ENCODE measurements around the gene SLC22A8. TPM values are rescaled to one million over a fixed set of nuclear protein-coding genes. Genes with fewer than 3 reads are reported as not detected.
"Not testable (repeated sequence)": the region's sequence is repeated elsewhere in the genome, so short reads cannot be mapped to it uniquely, and the experiment has no call there.

The SLC22A8 gene, protein sequence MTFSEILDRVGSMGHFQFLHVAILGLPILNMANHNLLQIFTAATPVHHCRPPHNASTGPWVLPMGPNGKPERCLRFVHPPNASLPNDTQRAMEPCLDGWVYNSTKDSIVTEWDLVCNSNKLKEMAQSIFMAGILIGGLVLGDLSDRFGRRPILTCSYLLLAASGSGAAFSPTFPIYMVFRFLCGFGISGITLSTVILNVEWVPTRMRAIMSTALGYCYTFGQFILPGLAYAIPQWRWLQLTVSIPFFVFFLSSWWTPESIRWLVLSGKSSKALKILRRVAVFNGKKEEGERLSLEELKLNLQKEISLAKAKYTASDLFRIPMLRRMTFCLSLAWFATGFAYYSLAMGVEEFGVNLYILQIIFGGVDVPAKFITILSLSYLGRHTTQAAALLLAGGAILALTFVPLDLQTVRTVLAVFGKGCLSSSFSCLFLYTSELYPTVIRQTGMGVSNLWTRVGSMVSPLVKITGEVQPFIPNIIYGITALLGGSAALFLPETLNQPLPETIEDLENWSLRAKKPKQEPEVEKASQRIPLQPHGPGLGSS
- total RNA-seq = not detected

DNA sequence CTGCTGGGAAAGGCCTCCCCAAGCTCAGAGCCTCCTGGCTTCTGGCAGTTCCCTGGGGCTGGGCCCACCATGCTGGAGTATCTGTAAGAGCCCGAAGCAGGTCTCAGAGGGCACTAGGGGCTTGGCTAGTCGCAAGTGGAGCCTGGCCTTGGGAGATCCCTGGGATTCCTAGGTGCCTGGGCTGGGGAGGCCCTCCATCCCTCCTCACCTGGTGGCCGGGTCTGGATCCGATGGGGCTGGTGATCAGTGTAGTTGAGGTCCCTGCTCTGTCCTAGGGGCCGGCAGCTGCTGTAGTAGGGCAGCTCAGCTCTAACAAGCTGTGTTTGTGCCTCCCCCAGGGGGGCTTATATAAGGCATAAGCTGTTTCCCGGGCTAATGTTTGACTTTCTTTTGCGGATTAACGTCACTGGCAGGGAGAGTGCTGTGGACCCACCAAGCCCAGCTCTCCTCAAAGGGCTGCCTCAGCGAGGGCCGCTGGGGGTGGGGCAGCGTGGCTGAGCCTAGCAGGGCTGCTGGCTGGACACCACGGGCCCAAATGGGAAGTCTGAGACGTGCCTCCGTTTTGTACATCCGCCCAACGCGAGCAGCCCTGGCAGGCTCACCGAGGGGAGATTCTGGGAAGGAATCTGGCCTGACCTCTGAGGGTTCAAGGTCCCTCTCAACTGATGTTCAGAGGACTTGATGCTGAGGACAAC, at the start of gene SLC22A8:
SLC22A8 (minus strand) TSS at position 321 of the 695 bp plus-strand sequence. CDS start 883 bp downstream, outside the sequence.
- H3K27me3 ChIP-seq = no peaks in the 10 kb centered on the region
- no peak within 1 kb of the TSS for H3K27ac ChIP-seq
- H3K4me1 ChIP-seq = no peaks in the 10 kb centered on the region
- no peak within 1 kb of the TSS for H3K4me3 ChIP-seq
- no peak for DNase-seq
- H3K9me3 ChIP-seq = no peaks in the 10 kb centered on the region
- no peaks in the 10 kb centered on the region for H3K36me3 ChIP-seq
- TF ChIP-seq POLR2A (IDR thresholded peaks at IDR 0.05) = no peak
- TF ChIP-seq, protein P1, sequence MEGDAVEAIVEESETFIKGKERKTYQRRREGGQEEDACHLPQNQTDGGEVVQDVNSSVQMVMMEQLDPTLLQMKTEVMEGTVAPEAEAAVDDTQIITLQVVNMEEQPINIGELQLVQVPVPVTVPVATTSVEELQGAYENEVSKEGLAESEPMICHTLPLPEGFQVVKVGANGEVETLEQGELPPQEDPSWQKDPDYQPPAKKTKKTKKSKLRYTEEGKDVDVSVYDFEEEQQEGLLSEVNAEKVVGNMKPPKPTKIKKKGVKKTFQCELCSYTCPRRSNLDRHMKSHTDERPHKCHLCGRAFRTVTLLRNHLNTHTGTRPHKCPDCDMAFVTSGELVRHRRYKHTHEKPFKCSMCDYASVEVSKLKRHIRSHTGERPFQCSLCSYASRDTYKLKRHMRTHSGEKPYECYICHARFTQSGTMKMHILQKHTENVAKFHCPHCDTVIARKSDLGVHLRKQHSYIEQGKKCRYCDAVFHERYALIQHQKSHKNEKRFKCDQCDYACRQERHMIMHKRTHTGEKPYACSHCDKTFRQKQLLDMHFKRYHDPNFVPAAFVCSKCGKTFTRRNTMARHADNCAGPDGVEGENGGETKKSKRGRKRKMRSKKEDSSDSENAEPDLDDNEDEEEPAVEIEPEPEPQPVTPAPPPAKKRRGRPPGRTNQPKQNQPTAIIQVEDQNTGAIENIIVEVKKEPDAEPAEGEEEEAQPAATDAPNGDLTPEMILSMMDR (IDR thresholded peaks at IDR 0.05) = no peak

DNA sequence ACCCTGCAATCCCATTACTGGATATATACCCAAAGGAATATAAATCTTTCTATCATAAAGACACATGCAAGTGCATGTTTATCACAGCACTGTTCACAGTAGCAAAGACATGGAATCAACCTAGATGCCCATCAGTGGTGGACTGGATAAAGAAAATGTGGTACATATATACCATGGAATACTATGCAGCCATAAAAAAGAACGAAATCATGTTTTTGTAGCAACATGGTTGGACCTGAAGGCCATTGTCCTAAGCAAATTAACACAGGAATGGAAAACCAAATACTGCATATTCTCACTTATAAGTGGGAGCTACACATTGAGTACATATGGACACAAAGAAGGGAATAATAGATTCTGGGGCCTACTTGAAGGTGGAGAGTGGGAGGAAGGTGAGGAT, 30.6 kb upstream of the SLC22A8 start:
- not testable (repeated sequence) for H3K4me3 ChIP-seq, DNase-seq

DNA sequence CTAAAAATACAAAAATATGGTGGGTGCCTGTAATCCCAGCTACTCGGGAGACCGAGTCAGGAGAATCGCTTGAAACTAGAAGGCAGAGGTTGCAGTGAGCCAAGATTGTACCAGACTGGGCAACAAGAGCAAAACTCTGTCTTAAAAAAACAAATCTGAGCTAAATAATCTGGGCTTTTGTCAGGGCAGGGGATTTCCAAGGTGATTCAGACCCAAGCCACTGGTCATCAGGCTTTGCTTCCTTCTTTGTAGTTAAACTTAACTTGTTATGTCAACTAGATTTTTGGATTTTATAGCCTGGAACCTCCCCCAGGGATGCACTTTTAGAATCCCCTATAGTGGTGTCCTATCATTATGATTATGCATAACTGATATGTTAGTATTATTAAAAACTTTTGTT, 27.0 kb upstream of the SLC22A8 start:
- Histone ChIP-seq H3K27ac (no peak overlapping the region), H3K4me3 (no peak overlapping the region), H3K4me1 (no peaks in the 10 kb centered on the region), H3K9me3 (no peaks in the 10 kb centered on the region), H3K36me3 (no peaks in the 10 kb centered on the region), H3K27me3 (no peaks in the 10 kb centered on the region)
- DNase-seq = no peak
- TF ChIP-seq POLR2A (IDR thresholded peaks at IDR 0.05) = no peak
- TF ChIP-seq, protein P1 (IDR thresholded peaks at IDR 0.05) = no peak

More for the DNA sequence above, 30.6 kb upstream of the SLC22A8 start:
- H3K27ac ChIP-seq, H3K4me1 ChIP-seq, H3K9me3 ChIP-seq, H3K36me3 ChIP-seq, H3K27me3 ChIP-seq: not testable (repeated sequence)

DNA sequence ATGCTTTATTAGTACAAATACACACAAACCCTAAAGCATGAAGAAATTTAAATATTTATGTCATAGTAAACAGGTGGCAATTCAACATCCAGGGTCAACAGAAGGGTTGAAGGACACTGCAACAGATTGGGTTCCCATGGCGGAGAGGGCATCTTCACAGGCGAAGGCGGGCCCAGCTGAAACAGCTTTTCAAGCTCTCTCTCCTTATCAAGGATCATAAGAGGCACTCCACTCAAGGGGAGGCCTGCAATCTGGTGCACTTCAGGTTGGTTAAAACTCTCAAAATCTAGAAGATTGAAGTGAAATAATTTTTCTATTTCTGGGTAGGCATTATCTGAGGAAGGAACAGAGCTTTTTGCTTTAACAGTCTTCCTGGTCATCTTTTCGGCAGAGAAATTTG, 16.8 kb upstream of the SLC22A8 start:
- TF ChIP-seq, protein P1 (IDR thresholded peaks at IDR 0.05) = no peak
- TF ChIP-seq POLR2A (IDR thresholded peaks at IDR 0.05) = no peak

DNA sequence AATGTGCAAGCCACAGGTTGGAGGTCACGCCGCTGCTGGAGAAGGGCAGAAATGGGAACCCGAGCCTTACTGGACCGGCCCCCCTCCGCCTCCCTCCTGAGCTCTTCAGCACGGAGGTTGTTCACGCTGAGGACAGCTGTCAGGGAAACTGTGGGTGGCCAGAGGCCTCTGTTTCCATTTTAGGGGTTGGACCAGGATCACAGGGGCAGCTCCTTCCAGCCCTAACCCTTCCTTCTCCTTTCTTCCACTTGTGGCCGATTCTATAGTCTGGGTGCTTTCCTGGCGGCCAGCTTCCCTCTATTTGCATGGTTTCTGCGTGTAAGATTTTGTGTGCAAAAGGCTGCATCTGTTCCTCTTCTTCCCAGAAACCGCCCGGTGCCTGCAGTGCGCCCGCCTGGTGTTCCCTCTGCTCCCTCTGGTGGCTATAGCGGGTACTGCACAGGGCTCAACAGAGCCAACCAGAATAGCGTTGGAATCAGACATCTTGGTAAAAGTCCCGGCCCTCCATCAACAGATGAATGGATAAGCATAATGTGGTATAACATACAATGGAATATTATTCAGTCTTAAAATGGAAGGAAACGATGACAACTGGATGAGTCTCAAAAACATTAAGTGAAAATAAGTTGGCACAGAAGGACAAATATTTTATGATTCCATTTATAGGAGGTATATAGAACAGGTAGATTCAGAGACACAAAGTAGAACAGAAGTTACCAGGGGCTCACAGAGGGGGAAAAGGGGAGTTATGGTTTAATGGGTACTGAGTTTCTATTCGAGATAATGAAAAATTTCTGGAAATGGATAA, 8.4 kb upstream of the SLC22A8 start:
- no peak for TF ChIP-seq POLR2A (IDR thresholded peaks at IDR 0.05)
- TF ChIP-seq, protein P1 (IDR thresholded peaks at IDR 0.05) = peak; percentile 97 to 99 (median 99)
- Histone ChIP-seq H3K27ac (no peak overlapping the region), H3K27me3 (no peaks in the 10 kb centered on the region), H3K4me3 (no peak overlapping the region), H3K36me3 (no peaks in the 10 kb centered on the region), H3K4me1 (peaks cover 0 to 6% (median 0%) of the 10 kb centered on the region in 4 donors), H3K9me3 (no peaks in the 10 kb centered on the region)
- peak; percentile 84 to 94 (median 85) for DNase-seq

More for the DNA sequence above, 16.8 kb upstream of the SLC22A8 start:
- DNase-seq = no peak
- Histone ChIP-seq H3K27me3 (no peaks in the 10 kb centered on the region), H3K27ac (no peak overlapping the region), H3K9me3 (no peaks in the 10 kb centered on the region), H3K36me3 (no peaks in the 10 kb centered on the region), H3K4me1 (no peaks in the 10 kb centered on the region), H3K4me3 (no peak overlapping the region)
